GM21367 (cell line): ENCODE results near the gene LGALS12.
"Not testable (repeated sequence)": the region's sequence is repeated elsewhere in the genome, so short reads cannot be mapped to it uniquely, and the experiment has no call there.

Experiments
- ATAC-seq: cut with Tn5 transposase; IDR thresholded peaks from one replicate; pipeline ENCODE4 v1.9.1; 2021; ENCODE audit not compliant: unreplicated experiment

Gene LGALS12

DNA sequence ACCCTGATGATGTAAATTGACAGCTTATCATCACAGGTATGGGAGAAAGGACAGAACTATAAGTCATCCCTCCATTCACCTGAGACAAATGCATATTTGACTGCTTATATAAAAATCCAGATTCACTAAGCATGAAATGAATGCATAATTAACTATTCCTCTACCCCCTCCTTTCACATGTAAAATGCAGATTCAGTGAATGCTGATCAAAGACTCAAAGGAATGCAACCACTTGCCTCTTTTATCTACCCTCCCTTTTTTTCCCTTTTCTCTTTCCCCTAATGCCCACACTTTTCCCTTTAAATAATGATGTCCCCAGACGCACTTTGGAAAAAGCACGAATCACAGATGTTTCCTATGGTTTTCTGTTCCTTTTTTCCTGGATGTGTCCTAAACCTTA lies 26.2 kb downstream of the LGALS12 start:
- ATAC-seq, result no peak

DNA sequence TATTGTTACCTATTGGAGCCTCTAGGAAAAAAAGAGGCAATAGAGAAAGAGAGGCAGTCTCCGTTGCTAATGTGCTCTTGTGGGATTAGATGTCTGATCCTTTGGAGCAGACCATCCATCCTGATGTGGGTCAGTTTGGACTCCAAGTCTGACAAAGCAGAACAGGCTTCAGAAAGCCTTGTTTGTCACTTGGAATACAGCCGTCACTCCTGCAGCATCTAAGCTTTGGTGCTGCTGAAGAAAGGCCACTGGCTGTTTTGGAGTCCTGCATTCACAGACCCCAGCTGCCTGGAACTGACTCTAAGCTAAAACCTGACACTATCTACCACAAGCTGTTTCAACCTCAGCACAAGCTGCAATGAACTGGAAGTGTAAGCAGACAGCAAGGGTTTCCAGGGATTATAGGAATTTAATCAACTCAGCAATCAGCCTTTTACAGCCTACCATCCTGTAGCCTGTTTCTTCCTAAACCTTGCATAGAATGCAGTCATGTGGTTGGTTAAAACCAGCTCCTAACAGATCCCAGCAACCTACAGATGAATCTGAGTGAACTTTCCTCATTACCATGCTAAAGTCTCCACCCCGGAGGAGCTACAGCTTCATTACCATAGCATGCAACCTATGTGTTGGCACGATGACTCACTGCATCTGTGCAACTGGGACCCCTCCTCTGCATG lies 27.1 kb downstream of the LGALS12 start:
- no peak for ATAC-seq

DNA sequence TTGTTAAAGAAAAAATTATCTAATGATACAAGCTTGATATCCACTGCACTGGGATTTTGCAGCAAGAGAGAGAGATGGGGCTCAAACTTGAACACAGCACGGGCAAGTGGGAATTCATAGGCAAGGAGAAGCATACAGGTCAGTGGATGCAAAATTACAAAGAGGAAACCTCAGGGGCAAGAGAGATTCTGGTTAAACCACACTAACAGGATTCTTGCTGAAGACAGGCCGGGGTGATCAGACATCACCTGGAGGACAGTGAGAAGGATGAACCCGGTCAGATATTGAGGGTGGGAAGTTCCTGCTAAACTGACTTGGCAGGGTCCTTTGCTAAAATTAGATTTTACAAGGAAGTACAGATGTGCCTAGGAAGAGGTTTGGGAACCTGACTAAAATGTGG lies 28.2 kb downstream of the LGALS12 start:
- no peak for ATAC-seq

DNA sequence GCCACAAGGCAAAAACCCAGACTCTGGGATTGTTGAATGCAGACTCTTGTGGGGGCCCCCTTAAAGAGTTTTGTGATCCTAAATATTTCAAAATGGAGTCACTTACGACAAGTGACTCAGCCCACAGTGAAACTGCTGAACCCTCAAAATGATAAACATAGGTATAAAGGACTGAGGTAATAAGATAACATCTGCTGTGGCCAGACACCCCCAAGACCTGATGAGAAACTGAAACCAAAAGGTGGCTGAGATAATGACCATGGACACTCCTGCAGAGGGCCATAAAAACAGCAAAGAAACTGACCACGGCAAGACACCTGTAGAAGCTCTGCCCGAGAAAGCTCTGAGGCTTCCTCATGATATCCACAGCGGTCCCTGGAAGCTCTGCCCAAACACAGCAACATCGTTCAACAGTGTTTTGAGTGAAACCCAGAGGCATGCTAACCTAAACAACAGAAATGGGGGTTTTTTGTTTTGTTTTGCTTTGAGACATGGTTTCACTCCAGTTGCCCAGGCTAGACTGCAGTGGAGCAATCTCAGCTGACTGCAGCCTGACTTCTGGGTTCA lies 29.1 kb downstream of the LGALS12 start:
- no peak for ATAC-seq

DNA sequence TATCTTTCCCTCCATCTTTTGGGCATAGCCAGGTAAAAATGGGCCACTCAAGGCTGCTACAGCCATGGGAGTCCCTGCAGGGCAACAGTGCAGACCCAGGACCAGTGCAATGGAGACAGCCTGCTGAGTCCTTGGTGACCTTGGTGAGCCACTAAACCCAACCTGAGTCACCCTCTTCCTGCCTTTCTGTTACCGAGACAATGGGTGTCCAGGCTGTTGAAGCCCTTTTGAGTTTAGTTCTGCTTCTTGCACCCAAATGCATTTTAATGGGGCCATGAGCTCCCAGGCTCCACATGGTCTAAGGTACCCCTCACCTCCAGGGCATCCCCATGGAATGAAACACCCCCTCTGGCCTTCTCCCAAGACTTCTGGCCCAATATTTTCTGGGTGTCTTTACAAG lies 29.9 kb downstream of the LGALS12 start:
- ATAC-seq, result no peak

DNA sequence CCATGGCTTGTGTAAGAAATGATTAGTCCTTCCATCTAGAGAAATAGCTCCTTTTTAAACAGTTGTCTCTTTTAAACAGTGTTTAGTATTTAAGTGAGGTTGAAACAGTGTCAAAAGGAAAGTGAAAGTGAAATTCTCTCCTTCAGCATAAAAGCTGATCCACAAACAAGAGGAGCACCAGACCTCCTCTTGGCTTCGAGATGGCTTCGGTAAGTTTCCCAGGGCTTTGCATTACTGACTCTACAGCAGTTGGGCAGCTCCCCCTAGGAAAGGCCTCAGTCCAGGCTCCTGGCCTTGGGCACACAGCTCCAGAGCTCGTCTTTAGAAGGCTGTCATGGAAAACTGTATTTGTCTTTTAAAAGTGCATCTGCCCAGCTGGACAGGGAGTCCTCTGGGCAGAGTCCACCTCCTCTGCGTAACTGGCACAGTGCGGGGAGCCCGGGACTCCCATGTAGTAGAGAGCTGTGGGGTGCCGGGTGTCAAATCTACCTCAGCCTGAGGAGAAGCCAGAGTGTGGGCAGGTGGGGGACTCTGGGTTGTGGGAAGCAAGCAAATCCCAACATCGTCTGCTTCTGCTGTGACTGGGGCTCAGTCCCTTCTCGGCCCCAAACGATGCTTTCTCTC lies 30.9 kb downstream of the LGALS12 start, which contains the start of gene PLAAT4:
PLAAT4 (plus strand) TSS at position 140 of the 624 bp plus-strand sequence; CDS start at position 201, 61 bp downstream.
- no peak for ATAC-seq

DNA sequence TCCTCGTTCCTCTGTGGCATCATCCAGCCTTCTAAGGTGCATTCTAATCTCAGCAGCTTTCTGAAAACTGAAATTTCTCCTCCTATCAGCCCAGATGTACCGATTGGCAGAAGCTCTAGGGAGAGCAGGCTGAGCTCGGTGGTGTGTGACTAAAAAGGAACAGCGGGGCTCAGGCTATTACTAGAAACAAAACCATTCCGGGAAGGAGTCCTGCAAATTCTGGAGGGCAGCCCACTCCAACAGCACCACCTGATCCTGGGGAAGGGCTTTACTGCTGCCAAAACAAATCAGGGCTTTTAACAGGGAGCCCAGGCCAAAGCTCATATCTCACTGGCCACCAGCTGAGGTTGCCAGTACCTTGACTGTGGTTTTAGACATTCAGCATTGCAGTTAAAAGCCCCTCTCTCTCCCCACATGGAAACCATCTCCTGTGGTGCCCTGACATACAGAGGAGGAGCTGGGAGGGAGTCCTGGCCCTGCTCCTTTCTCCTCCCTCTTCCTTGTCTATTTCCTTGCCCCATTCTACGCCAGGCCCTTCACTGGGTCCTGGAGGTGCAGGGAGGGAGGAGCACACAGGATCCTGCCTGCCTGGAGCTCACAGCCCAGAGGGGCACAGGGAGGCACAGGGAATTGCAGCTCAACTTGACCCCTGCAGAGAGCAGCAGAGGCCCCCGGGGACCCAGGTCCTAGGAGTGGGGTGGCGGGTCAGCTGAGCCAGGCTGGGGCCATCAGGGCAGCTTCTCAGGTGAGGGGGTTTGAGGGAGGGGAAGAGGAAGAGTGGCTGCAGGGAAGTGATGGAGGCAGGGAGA lies 31.6 kb downstream of the LGALS12 start:
- no peak for ATAC-seq

DNA sequence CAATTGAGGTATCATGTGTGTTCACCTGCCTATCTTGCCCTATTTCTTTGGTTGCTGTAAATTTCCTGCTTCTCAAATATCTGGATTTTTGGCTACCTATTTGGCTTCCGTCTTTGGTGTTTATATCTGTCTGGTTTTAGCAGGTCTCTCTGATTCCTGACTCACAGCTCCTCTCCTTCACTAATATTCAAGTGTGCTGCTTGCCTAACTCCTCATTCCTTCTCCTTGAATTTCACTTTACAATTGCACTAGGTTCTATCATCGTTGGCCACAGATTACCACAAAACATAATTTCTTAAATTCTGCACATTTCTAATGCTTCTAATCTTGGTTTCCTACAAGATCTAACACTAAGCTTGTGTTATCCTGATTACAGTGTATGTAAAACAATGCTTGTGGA lies 36.6 kb downstream of the LGALS12 start:
- ATAC-seq, result not testable (repeated sequence)

DNA sequence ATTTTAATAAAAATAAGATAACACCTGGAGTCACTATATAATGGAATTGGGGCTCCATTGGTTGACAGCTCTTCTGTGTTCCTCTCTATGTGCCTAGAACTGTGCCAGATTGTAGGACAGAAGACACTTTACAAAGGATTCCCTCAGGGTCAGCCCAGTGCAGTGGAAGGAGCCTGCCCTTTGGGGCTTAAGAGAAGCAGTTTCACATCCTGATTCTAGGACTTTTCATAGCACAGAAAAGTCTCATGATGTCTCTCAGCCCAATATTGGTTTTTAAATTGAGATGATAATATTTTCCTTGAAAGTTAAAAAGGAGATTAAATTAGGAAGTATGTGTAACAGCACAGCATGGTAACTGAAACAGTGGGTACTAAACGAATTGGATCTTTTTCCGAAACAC lies 37.8 kb downstream of the LGALS12 start:
- no peak for ATAC-seq

DNA sequence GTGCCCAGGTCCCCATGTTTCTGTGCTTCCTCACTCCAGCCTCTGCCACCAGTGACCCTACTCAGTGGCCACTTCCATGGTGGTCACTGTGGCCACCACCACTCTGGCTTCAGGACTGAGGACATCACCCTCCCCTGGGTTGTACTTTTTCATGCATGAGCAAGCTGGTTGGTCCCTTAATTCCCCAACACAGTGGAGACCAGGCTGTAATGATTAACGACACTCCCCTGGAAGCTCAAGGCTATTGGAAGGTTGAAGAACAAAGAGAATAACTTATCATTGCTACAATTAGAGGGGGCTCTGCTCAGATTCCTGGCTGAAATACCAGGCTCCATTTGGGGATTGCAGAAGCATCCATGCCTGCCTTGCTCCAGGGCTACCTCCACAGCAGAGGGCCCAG lies 41.2 kb downstream of the LGALS12 start:
- no peak for ATAC-seq

DNA sequence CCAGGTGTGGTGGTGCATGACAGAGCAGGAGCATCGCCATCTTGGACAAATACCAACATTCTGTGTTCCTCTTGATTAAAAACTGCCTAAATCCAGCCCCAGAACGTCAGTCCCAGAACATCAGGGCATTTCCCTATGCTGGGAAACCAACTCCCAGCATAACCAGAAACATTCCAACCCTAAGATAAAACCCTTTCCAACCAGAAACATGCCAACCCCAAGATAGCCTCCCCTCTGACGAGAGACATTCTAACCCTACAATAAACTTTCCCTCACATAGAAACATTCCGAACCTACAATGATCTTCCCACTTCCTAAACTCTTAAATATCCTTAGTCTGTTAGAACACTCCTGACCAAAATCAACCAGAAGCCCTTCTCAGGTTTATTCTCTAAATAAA lies 42.3 kb downstream of the LGALS12 start:
- ATAC-seq, result no peak

DNA sequence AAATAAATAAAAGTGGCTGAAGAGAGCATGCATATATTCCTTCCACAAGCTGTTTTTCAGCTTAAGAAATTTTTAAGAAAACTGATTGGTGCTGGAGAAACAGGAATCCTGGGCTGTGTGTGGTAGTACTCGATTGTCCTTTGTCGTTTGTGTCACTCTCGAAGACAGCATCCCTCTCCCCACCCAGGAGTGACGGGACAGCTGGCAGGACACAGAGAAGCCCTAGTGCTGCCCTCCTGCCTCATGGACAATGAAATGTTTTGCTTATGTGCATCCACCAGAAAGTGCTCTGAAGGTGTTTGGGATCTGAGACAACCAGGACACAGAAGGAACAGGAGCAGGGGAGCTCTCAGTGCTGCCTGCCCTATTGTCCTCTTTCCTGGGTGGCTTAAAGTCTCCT lies 43.5 kb downstream of the LGALS12 start:
- ATAC-seq, result no peak

DNA sequence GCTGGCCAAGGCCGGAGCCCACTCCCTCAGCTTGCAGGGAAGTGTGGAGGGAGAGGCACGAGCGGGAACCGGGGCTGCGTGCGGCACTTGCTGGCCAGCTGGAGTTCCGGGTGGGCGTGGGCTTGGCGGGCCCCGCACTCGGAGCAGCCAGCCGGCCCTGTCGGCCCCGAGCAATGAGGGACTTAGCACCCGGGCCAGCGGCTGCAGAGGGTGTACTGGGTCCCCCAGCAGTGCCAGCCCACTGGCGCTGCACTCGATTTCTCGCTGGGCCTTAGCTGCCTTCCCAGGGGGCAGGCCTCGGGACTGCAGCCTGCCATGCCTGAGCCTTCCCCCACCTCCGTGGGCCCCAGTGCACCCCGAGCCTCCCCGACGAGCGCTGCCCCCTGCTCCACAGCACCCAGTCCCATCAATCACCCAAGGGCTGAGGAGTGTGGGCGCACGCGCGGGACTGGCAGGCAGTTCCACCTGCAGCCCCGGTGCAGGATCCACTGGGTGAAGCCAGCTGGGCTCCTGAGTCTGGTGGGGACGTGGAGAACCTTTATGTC lies 44.3 kb downstream of the LGALS12 start:
- not testable (repeated sequence) for ATAC-seq

DNA sequence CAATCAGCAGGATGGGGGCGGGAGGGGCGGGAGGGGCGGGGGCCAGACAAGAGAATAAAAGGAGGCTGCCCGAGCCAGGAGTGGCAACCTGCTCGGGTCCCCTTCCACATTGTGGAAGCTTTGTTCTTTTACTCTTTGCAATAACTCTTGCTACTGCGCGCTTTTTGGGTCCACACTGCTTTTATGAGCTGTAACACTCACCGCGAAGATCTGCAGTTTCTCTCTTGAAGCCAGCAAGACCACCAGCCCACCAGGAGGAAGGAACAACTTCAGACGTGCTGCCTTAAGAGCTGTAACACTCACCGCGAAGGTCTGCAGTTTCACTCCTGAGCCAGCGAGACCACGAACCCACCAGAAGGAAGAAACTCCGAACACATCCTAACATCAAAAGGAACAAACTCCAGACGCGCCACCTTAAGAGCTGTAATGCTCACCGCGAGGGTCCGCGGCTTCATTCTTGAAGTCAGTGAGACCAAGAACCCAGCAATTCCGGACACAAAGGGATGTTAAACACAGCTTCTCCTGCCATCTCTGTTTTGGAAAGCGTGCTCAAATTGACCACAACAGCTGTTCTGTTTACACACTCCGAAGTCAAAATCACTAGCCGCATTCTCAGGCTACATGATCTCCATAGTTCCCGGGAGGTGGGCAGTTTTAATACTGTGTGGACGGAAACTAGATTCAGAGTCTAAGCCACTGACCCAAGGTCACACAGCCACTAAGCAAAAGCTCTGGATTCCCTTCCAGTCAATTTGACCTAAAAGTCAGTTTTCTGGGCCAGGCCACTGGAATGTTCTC lies 45.4 kb downstream of the LGALS12 start:
- ATAC-seq, result no peak

DNA sequence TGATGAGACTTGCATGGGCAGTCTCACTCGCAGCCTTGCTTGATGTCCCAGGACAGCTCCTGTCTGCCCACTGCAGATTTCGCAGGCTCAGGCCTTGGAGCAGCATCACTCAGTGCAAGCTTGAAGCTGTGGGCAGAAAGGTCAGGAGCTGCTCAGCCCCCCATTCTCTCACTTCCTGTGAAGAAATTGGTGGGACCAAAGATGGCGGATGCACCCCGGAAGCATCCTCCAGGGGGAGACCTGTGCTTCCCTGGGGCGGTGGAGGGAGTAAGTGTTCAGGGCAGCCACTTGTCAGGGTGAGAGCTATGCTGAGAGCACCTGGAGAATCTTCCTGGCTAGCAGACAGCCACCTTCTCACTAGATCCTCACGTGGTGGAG lies 46.0 kb downstream of the LGALS12 start:
- no peak for ATAC-seq

DNA sequence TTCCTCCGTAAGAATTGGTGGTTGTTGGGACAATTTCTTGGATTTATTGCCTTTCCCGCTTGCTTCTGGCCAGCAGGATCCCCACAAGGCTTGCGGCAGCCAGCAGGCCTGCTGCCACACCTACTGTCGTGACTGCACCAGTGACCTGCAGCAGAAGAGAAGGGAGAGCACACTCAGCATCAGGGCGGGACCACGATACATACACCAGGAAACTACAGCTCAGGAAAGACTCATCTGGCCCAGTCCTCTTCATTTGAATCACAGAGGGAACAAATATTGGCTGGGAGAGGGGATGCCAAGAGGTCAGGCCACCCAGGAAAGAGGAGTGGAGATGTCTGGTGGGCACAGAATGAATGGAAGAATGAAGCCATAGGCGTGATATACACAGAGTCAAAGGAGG lies 47.0 kb downstream of the LGALS12 start:
- no peak for ATAC-seq

DNA sequence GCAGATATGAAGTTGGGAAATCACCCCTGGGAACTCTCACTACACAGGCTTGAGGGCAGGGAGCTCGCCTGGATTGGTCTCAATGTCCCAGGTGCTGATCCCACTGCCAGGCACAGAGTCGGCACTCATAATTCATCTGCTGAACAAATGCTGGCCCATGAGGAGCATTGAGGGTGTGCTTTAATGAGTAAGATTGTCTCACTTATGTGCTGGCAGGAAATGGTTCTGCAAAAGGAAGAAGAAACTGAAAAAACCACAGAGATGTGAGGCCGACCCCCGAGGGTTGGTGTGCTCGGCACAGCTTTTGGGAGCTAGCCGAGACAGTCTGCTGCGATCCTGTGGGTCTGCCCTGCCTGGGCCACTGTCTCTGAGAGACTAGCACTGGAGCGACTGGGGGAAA lies 47.9 kb downstream of the LGALS12 start:
- no peak for ATAC-seq

DNA sequence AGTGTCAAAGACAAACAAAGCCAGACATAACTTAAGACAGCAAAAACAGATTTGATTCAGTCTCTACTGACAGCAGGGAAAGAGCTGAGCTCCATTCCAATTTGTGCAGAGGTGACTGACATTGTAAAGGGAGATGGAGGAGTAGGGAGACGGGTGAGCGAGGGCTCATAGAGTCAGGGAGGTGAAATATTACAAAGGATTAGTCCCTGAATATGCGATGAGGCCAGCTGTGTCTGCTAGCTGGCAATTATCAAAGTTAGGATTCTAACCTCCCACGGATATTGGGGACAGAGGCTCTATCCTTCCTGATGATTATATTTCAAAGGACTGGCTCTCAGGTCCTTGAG lies 49.0 kb downstream of the LGALS12 start:
- no peak for ATAC-seq

DNA sequence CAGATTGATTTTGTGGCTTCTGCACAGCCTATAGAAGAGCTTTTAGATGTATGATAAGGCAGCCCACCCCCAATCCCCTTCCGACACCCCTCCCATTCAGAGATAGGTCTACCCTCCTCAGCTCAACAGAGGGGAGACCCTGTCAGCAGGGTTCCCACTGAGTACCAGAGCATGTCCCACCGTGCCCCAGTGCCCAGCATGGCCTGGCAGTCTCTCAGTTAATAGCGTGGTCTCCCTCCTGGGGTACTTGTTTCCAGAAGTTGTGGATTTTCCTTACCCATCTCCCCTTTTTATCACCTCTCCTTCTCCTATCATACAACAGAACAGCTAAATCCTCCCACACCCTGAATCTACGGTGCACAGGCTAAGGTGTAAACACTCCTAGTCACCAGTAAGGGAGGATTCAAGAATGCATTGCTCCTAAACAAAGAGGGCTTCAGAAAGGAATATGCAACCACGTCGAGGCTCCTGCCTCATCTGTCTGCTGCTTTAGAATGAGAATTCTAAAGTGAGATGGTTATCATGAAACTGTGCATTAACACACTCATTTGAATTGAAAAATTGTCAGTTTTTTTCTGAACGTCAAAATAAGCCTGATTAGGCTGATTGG lies 50.6 kb downstream of the LGALS12 start:
- ATAC-seq, result no peak

DNA sequence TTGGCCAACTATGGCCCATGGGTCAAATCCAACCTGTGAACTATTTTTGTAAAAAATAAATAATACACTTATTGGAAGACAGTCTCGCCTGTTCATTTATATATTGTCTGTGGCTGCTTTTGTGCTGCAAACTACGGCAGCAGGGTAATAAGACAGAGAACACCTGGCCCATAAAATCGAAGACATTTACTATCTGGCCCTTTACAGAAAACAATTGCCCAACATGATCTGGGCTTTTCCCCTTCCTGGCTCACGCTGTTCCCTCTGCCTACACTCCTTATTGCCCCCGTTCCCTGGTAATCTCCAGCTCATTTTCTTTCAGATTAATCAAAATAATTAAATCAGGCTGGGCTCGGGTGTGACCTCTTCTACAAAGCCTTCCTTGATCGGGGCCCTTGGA lies 51.7 kb downstream of the LGALS12 start:
- no peak for ATAC-seq
